Stomach (tissue), 4 donors: ENCODE data around the gene LMF2.

Source experiments
- EP300 ChIP-seq: sonication (generic); formaldehyde crosslinking; IDR thresholded peaks from one replicate; pipeline ENCODE4 v1.6.1; 2017; ENCODE audit warnings: antibody characterized with exemption
- POLR2A ChIP-seq, 4 donors: fragments of 450-650 bp; IDR thresholded peaks; one replicate each; pipeline ENCODE4 v1.6.1; 2016; ENCODE audit warnings: antibody characterized with exemption in 4 of 4, control low read depth in 2 of 4, mild to moderate bottlenecking in 1 of 4, moderate library complexity in 1 of 4
- POLR2AphosphoS5 ChIP-seq, 3 donors: sonication (generic); formaldehyde crosslinking; IDR thresholded peaks; one replicate each; pipeline ENCODE4 v1.6.1; 2016; ENCODE audit warnings: antibody characterized with exemption in 3 of 3
- TF ChIP-seq, protein P1 (sequence below), 7 experiments: fragments of 450-650 bp in 4 of 7; fragments of 200-600 bp in 3 of 7; sonication (generic) in 3 of 7; IDR thresholded peaks; one replicate each; pipeline ENCODE4 v1.5.1; 2016 to 2019; ENCODE audit warnings: antibody characterized with exemption in 7 of 7, control low read depth in 2 of 7, mild to moderate bottlenecking in 1 of 7

GRCh38 chr22:50528682-50529415 lies 21.3 kb upstream of the LMF2 start:
- TF ChIP-seq, protein P1, sequence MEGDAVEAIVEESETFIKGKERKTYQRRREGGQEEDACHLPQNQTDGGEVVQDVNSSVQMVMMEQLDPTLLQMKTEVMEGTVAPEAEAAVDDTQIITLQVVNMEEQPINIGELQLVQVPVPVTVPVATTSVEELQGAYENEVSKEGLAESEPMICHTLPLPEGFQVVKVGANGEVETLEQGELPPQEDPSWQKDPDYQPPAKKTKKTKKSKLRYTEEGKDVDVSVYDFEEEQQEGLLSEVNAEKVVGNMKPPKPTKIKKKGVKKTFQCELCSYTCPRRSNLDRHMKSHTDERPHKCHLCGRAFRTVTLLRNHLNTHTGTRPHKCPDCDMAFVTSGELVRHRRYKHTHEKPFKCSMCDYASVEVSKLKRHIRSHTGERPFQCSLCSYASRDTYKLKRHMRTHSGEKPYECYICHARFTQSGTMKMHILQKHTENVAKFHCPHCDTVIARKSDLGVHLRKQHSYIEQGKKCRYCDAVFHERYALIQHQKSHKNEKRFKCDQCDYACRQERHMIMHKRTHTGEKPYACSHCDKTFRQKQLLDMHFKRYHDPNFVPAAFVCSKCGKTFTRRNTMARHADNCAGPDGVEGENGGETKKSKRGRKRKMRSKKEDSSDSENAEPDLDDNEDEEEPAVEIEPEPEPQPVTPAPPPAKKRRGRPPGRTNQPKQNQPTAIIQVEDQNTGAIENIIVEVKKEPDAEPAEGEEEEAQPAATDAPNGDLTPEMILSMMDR (IDR thresholded peaks at IDR 0.05), result no peak
- TF ChIP-seq POLR2AphosphoS5 (IDR thresholded peaks at IDR 0.05) (no peak), POLR2A (IDR thresholded peaks at IDR 0.05) (no peak), EP300 (no peak)
